Globus pallidus (tissue), 1 donor: ENCODE measurements around the gene LDB2.
"Not testable (repeated sequence)": the region's sequence is repeated elsewhere in the genome, so short reads cannot be mapped to it uniquely, and the experiment has no call there.

Source experiments
- DNase-seq: peaks from one replicate; pipeline ENCODE4 v3.0.0-alpha.2; 2015; ENCODE audit warnings: low spot score

LDB2 gene

GRCh38 chr4:16646459-16646858 lies 252.0 kb downstream of the LDB2 start:
- no peak for DNase-seq

- DNase-seq, result no peak
Observed at GRCh38 chr4:16643893-16644292, 254.6 kb downstream of the LDB2 start.

GRCh38 chr4:16642897-16643296 lies 255.5 kb downstream of the LDB2 start:
- peak; percentile 59 for DNase-seq

GRCh38 chr4:16641971-16642370 lies 256.5 kb downstream of the LDB2 start:
- no peak for DNase-seq

GRCh38 chr4:16636912-16637630 lies 261.4 kb downstream of the LDB2 start:
- peak; percentile 42 for DNase-seq

GRCh38 chr4:16636304-16636703 lies 262.1 kb downstream of the LDB2 start:
- DNase-seq, result no peak

- DNase-seq, result not testable (repeated sequence)
Observed at GRCh38 chr4:16629274-16629673, 269.2 kb downstream of the LDB2 start.

- not testable (repeated sequence) for DNase-seq
Observed at GRCh38 chr4:16628835-16629234, 269.6 kb downstream of the LDB2 start.

GRCh38 chr4:16627999-16628398 lies 270.4 kb downstream of the LDB2 start:
- no peak for DNase-seq

GRCh38 chr4:16626945-16627344 lies 271.5 kb downstream of the LDB2 start:
- DNase-seq, result peak; percentile 24

GRCh38 chr4:16622826-16623225 lies 275.6 kb downstream of the LDB2 start:
- DNase-seq, result no peak

- no peak for DNase-seq
Observed at GRCh38 chr4:16617435-16617834, 281.0 kb downstream of the LDB2 start.

- no peak for DNase-seq
Observed at GRCh38 chr4:16617011-16617410, 281.4 kb downstream of the LDB2 start.

GRCh38 chr4:16609170-16609758 lies 289.2 kb downstream of the LDB2 start:
- DNase-seq, result no peak

GRCh38 chr4:16608611-16609125 lies 289.8 kb downstream of the LDB2 start:
- no peak for DNase-seq

- no peak for DNase-seq
Observed at GRCh38 chr4:16608123-16608522, 290.3 kb downstream of the LDB2 start.

- DNase-seq, result no peak
Observed at GRCh38 chr4:16607241-16608066, 291.0 kb downstream of the LDB2 start.

- no peak for DNase-seq
Observed at GRCh38 chr4:16606691-16607090, 291.8 kb downstream of the LDB2 start.

GRCh38 chr4:16603178-16603577 lies 295.3 kb downstream of the LDB2 start:
- DNase-seq, result no peak

GRCh38 chr4:16598597-16599206 lies 299.7 kb downstream of the LDB2 start:
- DNase-seq, result no peak

GRCh38 chr4:16597845-16598596 lies 300.4 kb downstream of the LDB2 start:
- DNase-seq, result no peak

GRCh38 chr4:16597443-16597842 lies 301.0 kb downstream of the LDB2 start:
- DNase-seq, result no peak
